ENCODE results near the gene TCF7L1.

DNA sequence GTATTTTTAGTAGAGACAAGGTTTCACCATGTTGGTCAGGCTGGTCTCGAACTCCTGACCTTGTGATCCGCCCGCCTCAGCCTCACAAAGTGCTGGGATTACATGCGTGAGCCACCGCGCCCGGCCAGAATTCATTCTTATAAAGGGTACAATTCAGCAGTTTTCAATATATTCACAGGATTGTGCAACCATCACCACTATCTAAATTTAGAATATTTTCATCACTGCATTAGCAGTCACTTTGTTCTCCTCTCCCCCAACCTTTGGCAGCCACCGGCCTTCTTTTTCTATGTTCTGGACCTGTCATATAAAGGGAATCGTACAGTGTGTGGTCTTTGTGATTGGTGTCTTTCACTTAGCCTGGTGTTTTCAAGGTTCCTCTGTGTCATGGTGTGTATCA lies 40.7 kb downstream of the TCF7L1 start:
- TF ChIP-seq EZH2 (IDR thresholded peaks at IDR 0.05; ENCODE audit: low read depth) = no peak
- TF ChIP-seq CTCF (conservative IDR thresholded peaks at IDR 0.05) = no peak
